Sigmoid colon (tissue), 7 donors: ENCODE measurements around the gene ACSL5. TPM values are rescaled to one million over a fixed set of nuclear protein-coding genes. Genes with fewer than 3 reads are reported as not detected.

Source experiments
- DNase-seq: peaks from one replicate; pipeline ENCODE4 v3.0.0-alpha.2; 2019
- H3K27ac ChIP-seq, 4 donors: fragments of 200-600 bp; sonication (generic); one replicate each; pipeline ENCODE4 v1.5.1; 2016 to 2019; ENCODE audit warnings: mild to moderate bottlenecking in 1 of 4
- H3K27me3 ChIP-seq, 3 donors: fragments of 200-600 bp; sonication (generic); one replicate each; pipeline ENCODE4 v1.5.1; 2019; ENCODE audit warnings: mild to moderate bottlenecking in 1 of 3
- H3K36me3 ChIP-seq, 4 donors: fragments of 200-600 bp; sonication (generic); one replicate each; pipeline ENCODE4 v1.5.1; 2016 to 2019
- H3K4me1 ChIP-seq, 4 donors: fragments of 200-600 bp; sonication (generic); one replicate each; pipeline ENCODE4 v1.5.1; 2017 to 2019
- H3K4me3 ChIP-seq, 4 donors: fragments of 200-600 bp; sonication (generic); one replicate each; pipeline ENCODE4 v1.5.1; 2017 to 2019; ENCODE audit warnings: mild to moderate bottlenecking in 2 of 4, moderate library complexity in 1 of 4
- H3K9me3 ChIP-seq, 4 donors: fragments of 200-600 bp in 3 of 4; sonication (generic) in 3 of 4; one replicate each; pipeline versions ENCODE4 v1.5.1 to v1.6.1; 2013 to 2019
- CTCF ChIP-seq, 4 experiments: fragments of 450-650 bp in 3 of 4; fragments of 200-600 bp in 1 of 4; IDR thresholded peaks; one replicate each; pipeline ENCODE4 v1.5.1; 2016 to 2019; ENCODE audit warnings: antibody characterized with exemption in 4 of 4, mild to moderate bottlenecking in 3 of 4, moderate library complexity in 2 of 4
- EP300 ChIP-seq, 4 donors: sonication (generic); formaldehyde crosslinking; IDR thresholded peaks; one replicate each; pipeline ENCODE4 v1.6.1; 2017; ENCODE audit warnings: antibody characterized with exemption in 4 of 4
- POLR2A ChIP-seq, 2 donors: fragments of 450-650 bp; IDR thresholded peaks; one replicate each; pipeline ENCODE4 v1.6.1; 2016; ENCODE audit warnings: antibody characterized with exemption in 2 of 2, mild to moderate bottlenecking in 2 of 2, moderate library complexity in 2 of 2
- POLR2AphosphoS5 ChIP-seq, 4 donors: sonication (generic); formaldehyde crosslinking; IDR thresholded peaks; one replicate each; pipeline ENCODE4 v1.6.1; 2017; ENCODE audit warnings: antibody characterized with exemption in 4 of 4
- WGBS, 2 donors: extraction: QIAGEN DNeasy Blood & Tissue Kit; methylation state at CpG; one replicate each; pipeline ENCODE4 v1.1.7; 2013; 5-methylcytosine and 5-hydroxymethylcytosine counted together
- intact Hi-C: fragments of 100-400 bp; cut with DNase I; formaldehyde crosslinking; loops from one replicate; pipeline ENCODE4 v1.15.1; 2023
- polyA plus RNA-seq, 3 donors: library from polyadenylated mRNA; stranded (reverse); fragments of 200-250 nt; gene quantifications; one replicate each; pipeline ENCODE4 v1.2.3, GENCODE V29; 2013
- total RNA-seq, 4 donors: library from RNA; depleted of rRNA; stranded (reverse); fragments of >200 nt; gene quantifications; one replicate each; pipeline ENCODE4 v1.1.0, GENCODE V29; 2016
- donor health status: healthy with polysubstance abuse.
- donor health status: Bipolar disorder and iron deficiency.
- donor health status: healthy.

ACSL5 gene
- total and polyA plus RNA-seq, 7 donors: 5.3 to 96.8 (median 9.4) TPM

DNA sequence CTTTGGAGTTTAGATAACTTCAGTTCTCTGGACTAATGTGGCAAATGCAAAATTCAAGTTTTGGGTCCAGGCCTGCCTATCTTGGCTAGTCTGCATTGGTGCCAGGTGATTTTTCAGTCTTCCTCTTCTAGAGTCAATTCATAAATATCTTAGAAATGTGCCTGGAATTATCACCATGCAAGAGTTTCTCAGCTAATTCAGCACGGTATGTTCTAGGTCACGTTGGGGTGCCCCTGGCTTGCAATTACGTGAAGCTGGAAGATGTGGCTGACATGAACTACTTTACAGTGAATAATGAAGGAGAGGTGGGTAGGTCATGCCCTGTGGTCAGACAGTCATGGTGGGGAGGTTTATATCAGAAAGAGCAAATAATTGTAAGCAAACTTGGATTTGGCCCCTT lies 47.8 kb downstream of the ACSL5 start:
- no peak for DNase-seq
- no peak overlapping the region for H3K27ac ChIP-seq
- TF ChIP-seq POLR2AphosphoS5 (IDR thresholded peaks at IDR 0.05) (no peak), CTCF (IDR thresholded peaks at IDR 0.05) (no peak), EP300 (IDR thresholded peaks at IDR 0.05) (no peak), POLR2A (IDR thresholded peaks at IDR 0.05) (no peak)
- H3K36me3 ChIP-seq: peaks cover 0 to 5% (median 0%) of the 10 kb centered on the region in 4 donors
- no peaks in the 10 kb centered on the region for H3K9me3 ChIP-seq
- H3K4me1 ChIP-seq: no peaks in the 10 kb centered on the region
- no peak overlapping the region for H3K4me3 ChIP-seq
- WGBS, 2 donors: 94 to 96% methylated on average over 3 of the region's 3 CpGs
- no peaks in the 10 kb centered on the region for H3K27me3 ChIP-seq
- intact Hi-C loops: no loop called here

DNA sequence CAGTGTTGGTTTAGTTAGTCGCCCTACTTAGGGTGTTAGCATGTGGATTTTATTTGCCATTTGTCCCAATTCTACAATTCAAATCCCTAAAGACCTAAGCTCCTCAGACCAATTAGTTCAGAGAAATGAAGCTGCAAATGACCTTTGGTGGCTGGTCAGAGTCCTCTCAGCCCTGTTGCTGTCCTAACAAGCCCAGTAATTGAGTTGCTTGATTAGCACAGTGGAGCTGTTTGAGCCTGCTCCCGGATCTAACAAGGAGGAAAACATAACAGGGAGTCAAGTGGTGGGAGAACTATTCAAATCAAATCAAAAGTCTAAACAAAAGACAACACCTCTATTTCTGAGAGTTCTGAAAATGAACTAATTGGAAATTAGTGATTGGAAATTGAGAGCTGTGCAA lies 50.7 kb downstream of the ACSL5 start:
- Histone ChIP-seq H3K4me1 (no peaks in the 10 kb centered on the region), H3K27me3 (no peaks in the 10 kb centered on the region), H3K4me3 (no peak overlapping the region), H3K27ac (no peak overlapping the region), H3K9me3 (no peaks in the 10 kb centered on the region), H3K36me3 (peaks cover 0 to 29% (median 0%) of the 10 kb centered on the region in 4 donors)
- TF ChIP-seq POLR2A (IDR thresholded peaks at IDR 0.05) (no peak), POLR2AphosphoS5 (IDR thresholded peaks at IDR 0.05) (no peak), CTCF (IDR thresholded peaks at IDR 0.05) (no peak), EP300 (IDR thresholded peaks at IDR 0.05) (no peak)
- 71 to 82% methylated on average over 2 of the region's 2 CpGs for WGBS, 2 donors
- intact Hi-C loops: no loop called here
- DNase-seq: no peak

DNA sequence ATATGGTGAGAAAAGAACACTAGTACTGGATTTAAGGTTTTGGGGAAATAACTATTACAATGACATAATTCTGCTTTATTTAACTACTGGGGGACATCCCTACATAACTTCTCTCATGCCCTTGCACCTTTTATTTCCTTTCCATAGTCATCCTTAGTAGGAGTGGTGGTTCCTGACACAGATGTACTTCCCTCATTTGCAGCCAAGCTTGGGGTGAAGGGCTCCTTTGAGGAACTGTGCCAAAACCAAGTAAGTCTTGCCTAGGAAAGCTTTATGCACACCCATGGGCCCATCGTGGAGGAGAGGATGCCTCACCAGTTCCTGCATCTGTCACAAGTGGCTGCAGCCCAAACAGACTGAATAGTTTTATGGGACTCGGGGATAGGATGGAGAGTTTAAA lies 52.2 kb downstream of the ACSL5 start:
- peaks cover 2 to 43% (median 7%) of the 10 kb centered on the region in 4 donors for H3K36me3 ChIP-seq
- intact Hi-C loops: no loop called here
- no peaks in the 10 kb centered on the region for H3K27me3 ChIP-seq
- H3K4me1 ChIP-seq: no peaks in the 10 kb centered on the region
- no peak for TF ChIP-seq EP300 (IDR thresholded peaks at IDR 0.05)
- DNase-seq: no peak
- 56 to 71% methylated on average over 2 of the region's 2 CpGs for WGBS, 2 donors
- H3K27ac ChIP-seq: no peak overlapping the region
- H3K9me3 ChIP-seq: no peaks in the 10 kb centered on the region
- no peak overlapping the region for H3K4me3 ChIP-seq

GRCh38 chr10:112429147-112429546 lies 55.2 kb downstream of the ACSL5 start:
- intact Hi-C loops: no loop called here
- H3K4me1 ChIP-seq: no peaks in the 10 kb centered on the region
- no peaks in the 10 kb centered on the region for H3K9me3 ChIP-seq
- DNase-seq: no peak
- no peak overlapping the region for H3K27ac ChIP-seq
- peaks cover 9 to 73% (median 17%) of the 10 kb centered on the region in 4 donors for H3K36me3 ChIP-seq
- no peak for TF ChIP-seq EP300 (IDR thresholded peaks at IDR 0.05)
- TF ChIP-seq POLR2A (IDR thresholded peaks at IDR 0.05): no peak
- TF ChIP-seq POLR2AphosphoS5 (IDR thresholded peaks at IDR 0.05): no peak
- TF ChIP-seq CTCF (IDR thresholded peaks at IDR 0.05): no peak
- 57 to 61% methylated on average over 3 of the region's 3 CpGs for whole genome bisulfite sequencing, 2 donors
- no peaks in the 10 kb centered on the region for H3K27me3 ChIP-seq
- H3K4me3 ChIP-seq: no peak overlapping the region

- no peaks in the 10 kb centered on the region for H3K27me3 ChIP-seq
- no peaks in the 10 kb centered on the region for H3K9me3 ChIP-seq
- H3K27ac ChIP-seq: no peak overlapping the region
- H3K36me3 ChIP-seq: peaks cover 9 to 77% (median 20%) of the 10 kb centered on the region in 4 donors
- WGBS, 2 donors: 44 to 74% methylated on average over 15 of the region's 15 CpGs
- no peak for DNase-seq
- intact Hi-C loops: no loop called here
- no peaks in the 10 kb centered on the region for H3K4me1 ChIP-seq
- no peak overlapping the region for H3K4me3 ChIP-seq
- no peak for TF ChIP-seq EP300 (IDR thresholded peaks at IDR 0.05)
- no peak for TF ChIP-seq POLR2A (IDR thresholded peaks at IDR 0.05)
- no peak for TF ChIP-seq POLR2AphosphoS5 (IDR thresholded peaks at IDR 0.05)
- TF ChIP-seq CTCF (IDR thresholded peaks at IDR 0.05): no peak
These were observed 55.8 kb downstream of the ACSL5 start for GRCh38 chr10:112429654-112430230.
